K562 (cell line): ENCODE results near the gene ZNF276. TPM values are rescaled to one million over a fixed set of nuclear protein-coding genes. Genes with fewer than 3 reads are reported as not detected.
A peak's percentile ranks its signal among the peaks of the same experiment; 100 is the strongest.

ENCODE experiments used
- CCNT2 ChIP-seq: IDR thresholded peaks from 2 replicates; pipeline ENCODE4 v1.6.1; 2011; ENCODE audit warnings: borderline replicate concordance, low read depth, mild to moderate bottlenecking, moderate library complexity, mixed read lengths, low read length; ENCODE audit not compliant: insufficient read length; ENCODE audit errors: extremely low read depth
- CSDE1 ChIP-seq, 2 experiments: fragments of 450-650 bp; IDR thresholded peaks; 2 replicates each; pipeline ENCODE4 v1.6.1; 2016; ENCODE audit warnings: mild to moderate bottlenecking in 1 of 2
- ESRRB ChIP-seq: fragments of 250-450 bp; sonication (Bioruptor Pico); IDR thresholded peaks from 2 replicates; pipeline ENCODE4 v1.5.0; 2020; ENCODE audit warnings: mild to moderate bottlenecking, moderate library complexity, borderline replicate concordance
- ETS2 ChIP-seq: IDR thresholded peaks from 2 replicates; pipeline ENCODE4 v1.6.1; 2016; ENCODE audit warnings: borderline replicate concordance, missing genetic modification characterization, mild to moderate bottlenecking, moderate library complexity, missing compliant biosample characterization; ENCODE audit not compliant: poor library complexity, severe bottlenecking
- EWSR1 ChIP-seq: fragments of 450-650 bp; IDR thresholded peaks from 2 replicates; pipeline ENCODE4 v1.6.1; 2018; ENCODE audit warnings: borderline replicate concordance, mild to moderate bottlenecking, low read depth, moderate library complexity; ENCODE audit not compliant: partially characterized antibody
- GATA2 ChIP-seq: sonication (generic); formaldehyde crosslinking; IDR thresholded peaks from 2 replicates; pipeline ENCODE4 v1.4.0; 2020; ENCODE audit warnings: mild to moderate bottlenecking, missing genetic modification reagents
- NR2F6 ChIP-seq: fragments of 450-650 bp; formaldehyde crosslinking; IDR thresholded peaks from 2 replicates; pipeline ENCODE4 v1.4.0; 2020; ENCODE audit warnings: mild to moderate bottlenecking
- PPARD ChIP-seq: fragments of 250-450 bp; sonication (Bioruptor Pico); IDR thresholded peaks from 2 replicates; pipeline ENCODE4 v1.8.0; 2022; ENCODE audit warnings: inconsistent platforms, mild to moderate bottlenecking, moderate library complexity
- RCOR1 ChIP-seq, 2 experiments: IDR thresholded peaks; 2 replicates each; pipeline ENCODE4 v1.6.1; 2012; ENCODE audit warnings: low read depth in 2 of 2, low read length in 2 of 2, borderline replicate concordance in 1 of 2, improper control_type of control experiment in 1 of 2
- SRSF1 ChIP-seq: fragments of 200-400 bp; formaldehyde crosslinking; IDR thresholded peaks from 2 replicates; pipeline ENCODE4 v1.6.1; 2017; ENCODE audit warnings: mild to moderate bottlenecking, low read depth, low read length, moderate library complexity
- TCF7L2 ChIP-seq: fragments of 150-350 bp; IDR thresholded peaks from 2 replicates; pipeline ENCODE4 v1.6.1; 2016; ENCODE audit warnings: low read depth, mild to moderate bottlenecking, low read length, moderate library complexity
- U2AF2 ChIP-seq: fragments of 200-400 bp; formaldehyde crosslinking; optimal IDR thresholded peaks from 2 replicates; pipeline ENCODE3; 2017; ENCODE audit warnings: low read depth, mild to moderate bottlenecking, low read length
- ZNF263 ChIP-seq: sonication (generic); formaldehyde crosslinking; IDR thresholded peaks from 2 replicates; pipeline ENCODE4 v1.8.0; 2022; ENCODE audit warnings: mild to moderate bottlenecking, missing genetic modification reagents, borderline replicate concordance
- ZNF431 ChIP-seq: sonication (generic); formaldehyde crosslinking; IDR thresholded peaks from 2 replicates; pipeline ENCODE4 v1.8.0; 2022; ENCODE audit warnings: mild to moderate bottlenecking, missing genetic modification reagents
- ZSCAN29 ChIP-seq: fragments of 450-650 bp; IDR thresholded peaks from 2 replicates; pipeline ENCODE4 v1.6.1; 2017
- polyA plus RNA-seq, 8 experiments: library from polyadenylated mRNA; depleted of rRNA in 4 of 8; stranded (reverse) in 5 of 8; unstranded in 3 of 8; fragments of >200 nt; fragmentation: Nextera tagmentation in 2 of 8; fragmentation: Illumina TruSeq in 1 of 8; extraction: Ambion mirVana in 2 of 8; extraction: Trizol in 1 of 8; gene quantifications; 2 replicates each; pipeline versions ENCODE4 v1.2.1 to v1.2.3, GENCODE V29; 2011 to 2014; ENCODE audit warnings: inconsistent platforms in 1 of 8, missing spikeins in 1 of 8
- total RNA-seq, 7 experiments: library from RNA; depleted of rRNA in 6 of 7; stranded (reverse); fragments of >200 nt in 6 of 7; fragmentation: Illumina TruSeq in 2 of 7; extraction: Trizol in 2 of 7; gene quantifications; 2 replicates each; pipeline versions ENCODE4 v1.2.1 to v1.2.3, GENCODE V29; 2011 to 2021; ENCODE audit warnings: low replicate concordance in 1 of 7
- TF ChIP-seq, protein P1 (sequence below): fragments of 200-800 bp; sonication (Bioruptor generic); IDR thresholded peaks from 2 replicates; pipeline ENCODE4 v1.6.1; 2017; ENCODE audit warnings: missing genetic modification characterization, missing compliant biosample characterization
- TF ChIP-seq, protein P2 (sequence below), 2 experiments: fragments of 200-800 bp in 1 of 2; sonication (Bioruptor generic) in 1 of 2; sonication (generic) in 1 of 2; formaldehyde crosslinking in 1 of 2; IDR thresholded peaks in 1 of 2; conservative IDR thresholded peaks in 1 of 2; 2 replicates each; pipeline versions ENCODE4 v1.5.0 to v1.6.1; 2016 to 2020; ENCODE audit warnings: missing compliant biosample characterization in 1 of 2, missing genetic modification characterization in 1 of 2, missing genetic modification reagents in 1 of 2
- TF ChIP-seq, protein P3 (sequence below): fragments of 250-450 bp; sonication (Bioruptor Pico); IDR thresholded peaks from 2 replicates; pipeline ENCODE4 v1.8.0; 2021; ENCODE audit warnings: moderate library complexity, mild to moderate bottlenecking, inconsistent platforms
- TF ChIP-seq, protein P4 (sequence below): fragments of 450-650 bp; formaldehyde crosslinking; conservative IDR thresholded peaks from 2 replicates; pipeline ENCODE4 v1.4.0; 2022; ENCODE audit warnings: mild to moderate bottlenecking, missing genetic modification characterization
- TF ChIP-seq, protein P5 (sequence below): fragments of 450-650 bp; conservative IDR thresholded peaks from 2 replicates; pipeline ENCODE4 v1.6.1; 2016; ENCODE audit warnings: missing genetic modification characterization, low read depth, mild to moderate bottlenecking, control low read depth, missing compliant biosample characterization

The ZNF276 gene
- total and polyA plus RNA-seq, 9 of the 15 experiments (the other 6 are each of a cell fraction or from before 2014, with no cell fraction given), result 0.49 to 43.9 (median 15.8) TPM

DNA sequence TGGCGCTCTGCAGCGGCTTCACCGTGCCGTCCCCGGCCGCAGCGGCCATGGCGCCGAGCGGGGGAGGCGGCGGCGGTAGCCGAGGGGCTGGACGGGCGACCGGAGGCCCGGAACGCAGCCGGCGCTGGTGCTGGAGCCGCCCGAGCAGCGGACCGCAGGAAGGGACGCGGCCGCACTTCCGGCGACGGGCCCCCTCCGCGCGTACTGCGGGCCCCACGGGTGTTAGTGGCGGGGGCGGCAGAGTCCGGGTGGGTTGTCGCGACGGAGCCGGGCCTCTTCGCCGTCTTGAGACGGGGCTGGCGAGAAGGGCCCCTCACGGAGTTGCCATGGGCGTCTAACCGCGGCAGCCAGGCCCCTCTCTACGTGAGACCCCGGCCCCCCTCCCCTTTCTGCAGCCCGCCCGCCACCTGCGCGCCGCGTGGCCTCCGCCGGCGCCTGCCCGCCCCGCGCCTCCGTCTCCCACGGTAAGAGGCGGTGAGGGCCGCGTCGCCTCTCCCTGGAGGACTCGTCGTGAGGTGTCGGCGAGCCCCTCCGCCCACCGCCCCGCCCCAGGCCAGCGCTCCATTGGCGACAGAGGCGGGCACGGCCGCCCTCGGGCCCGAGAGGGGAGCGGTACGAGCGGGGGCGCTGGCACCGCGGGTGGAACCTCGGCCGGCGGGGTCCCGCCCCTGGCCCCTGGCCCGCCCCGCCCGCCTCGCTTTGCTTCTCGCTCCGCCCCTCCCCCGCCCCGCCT lies at the start of gene ZNF276, which contains the start of gene VPS9D1 (continued):
- TF ChIP-seq RCOR1 (IDR thresholded peaks at IDR 0.05; ENCODE audit: borderline replicate concordance in 1 of 2, low read depth in 2 of 2, low read length in 2 of 2) (no peak; a peak in 1 of 4 replicates), ZNF431 (peak; percentile 53; the same call in 1 of the 2 replicates), SRSF1 (no peak), U2AF2 (no peak), ZNF263 (CRISPR knock-in tag) (0 out of 2 replicates have a peak, but pooled peaks have one; percentile 18), CSDE1 (IDR thresholded peaks at IDR 0.05) (no peak), NR2F6 (CRISPR knock-in tag) (no peak), EWSR1 (no peak), ZSCAN29 (no peak), ETS2 (tag) (no peak), GATA2 (no peak), PPARD (CRISPR knock-in tag) (no peak), TCF7L2 (no peak), CCNT2 (peak; percentile 88), ESRRB (no peak)
- TF ChIP-seq, protein P1, sequence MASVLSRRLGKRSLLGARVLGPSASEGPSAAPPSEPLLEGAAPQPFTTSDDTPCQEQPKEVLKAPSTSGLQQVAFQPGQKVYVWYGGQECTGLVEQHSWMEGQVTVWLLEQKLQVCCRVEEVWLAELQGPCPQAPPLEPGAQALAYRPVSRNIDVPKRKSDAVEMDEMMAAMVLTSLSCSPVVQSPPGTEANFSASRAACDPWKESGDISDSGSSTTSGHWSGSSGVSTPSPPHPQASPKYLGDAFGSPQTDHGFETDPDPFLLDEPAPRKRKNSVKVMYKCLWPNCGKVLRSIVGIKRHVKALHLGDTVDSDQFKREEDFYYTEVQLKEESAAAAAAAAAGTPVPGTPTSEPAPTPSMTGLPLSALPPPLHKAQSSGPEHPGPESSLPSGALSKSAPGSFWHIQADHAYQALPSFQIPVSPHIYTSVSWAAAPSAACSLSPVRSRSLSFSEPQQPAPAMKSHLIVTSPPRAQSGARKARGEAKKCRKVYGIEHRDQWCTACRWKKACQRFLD (CRISPR knock-in tag), result peak; percentile 82
- TF ChIP-seq, protein P2, sequence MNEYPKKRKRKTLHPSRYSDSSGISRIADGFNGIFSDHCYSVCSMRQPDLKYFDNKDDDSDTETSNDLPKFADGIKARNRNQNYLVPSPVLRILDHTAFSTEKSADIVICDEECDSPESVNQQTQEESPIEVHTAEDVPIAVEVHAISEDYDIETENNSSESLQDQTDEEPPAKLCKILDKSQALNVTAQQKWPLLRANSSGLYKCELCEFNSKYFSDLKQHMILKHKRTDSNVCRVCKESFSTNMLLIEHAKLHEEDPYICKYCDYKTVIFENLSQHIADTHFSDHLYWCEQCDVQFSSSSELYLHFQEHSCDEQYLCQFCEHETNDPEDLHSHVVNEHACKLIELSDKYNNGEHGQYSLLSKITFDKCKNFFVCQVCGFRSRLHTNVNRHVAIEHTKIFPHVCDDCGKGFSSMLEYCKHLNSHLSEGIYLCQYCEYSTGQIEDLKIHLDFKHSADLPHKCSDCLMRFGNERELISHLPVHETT (CRISPR knock-in tag; conservative IDR thresholded peaks at IDR 0.05 in 1 of 2, IDR thresholded peaks at IDR 0.05 in 1 of 2), result peak in 1 of 2 experiments; percentile 98; a peak in 2 of 4 replicates
- TF ChIP-seq, protein P3, sequence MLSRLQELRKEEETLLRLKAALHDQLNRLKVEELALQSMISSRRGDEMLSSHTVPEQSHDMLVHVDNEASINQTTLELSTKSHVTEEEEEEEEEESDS (CRISPR knock-in tag), result no peak
- TF ChIP-seq, protein P4, sequence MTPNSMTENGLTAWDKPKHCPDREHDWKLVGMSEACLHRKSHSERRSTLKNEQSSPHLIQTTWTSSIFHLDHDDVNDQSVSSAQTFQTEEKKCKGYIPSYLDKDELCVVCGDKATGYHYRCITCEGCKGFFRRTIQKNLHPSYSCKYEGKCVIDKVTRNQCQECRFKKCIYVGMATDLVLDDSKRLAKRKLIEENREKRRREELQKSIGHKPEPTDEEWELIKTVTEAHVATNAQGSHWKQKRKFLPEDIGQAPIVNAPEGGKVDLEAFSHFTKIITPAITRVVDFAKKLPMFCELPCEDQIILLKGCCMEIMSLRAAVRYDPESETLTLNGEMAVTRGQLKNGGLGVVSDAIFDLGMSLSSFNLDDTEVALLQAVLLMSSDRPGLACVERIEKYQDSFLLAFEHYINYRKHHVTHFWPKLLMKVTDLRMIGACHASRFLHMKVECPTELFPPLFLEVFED (CRISPR knock-in tag), result no peak; the same call in 1 of the 2 replicates
- TF ChIP-seq, protein P5, sequence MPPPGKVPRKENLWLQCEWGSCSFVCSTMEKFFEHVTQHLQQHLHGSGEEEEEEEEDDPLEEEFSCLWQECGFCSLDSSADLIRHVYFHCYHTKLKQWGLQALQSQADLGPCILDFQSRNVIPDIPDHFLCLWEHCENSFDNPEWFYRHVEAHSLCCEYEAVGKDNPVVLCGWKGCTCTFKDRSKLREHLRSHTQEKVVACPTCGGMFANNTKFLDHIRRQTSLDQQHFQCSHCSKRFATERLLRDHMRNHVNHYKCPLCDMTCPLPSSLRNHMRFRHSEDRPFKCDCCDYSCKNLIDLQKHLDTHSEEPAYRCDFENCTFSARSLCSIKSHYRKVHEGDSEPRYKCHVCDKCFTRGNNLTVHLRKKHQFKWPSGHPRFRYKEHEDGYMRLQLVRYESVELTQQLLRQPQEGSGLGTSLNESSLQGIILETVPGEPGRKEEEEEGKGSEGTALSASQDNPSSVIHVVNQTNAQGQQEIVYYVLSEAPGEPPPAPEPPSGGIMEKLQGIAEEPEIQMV (tag), result no peak
